ENCODE measurements around the gene CENPM. TPM values are rescaled to one million over a fixed set of nuclear protein-coding genes. Genes with fewer than 3 reads are reported as not detected.

Gene CENPM
- total and polyA plus RNA-seq, 10 of the 15 experiments (the other 5 are each of a cell fraction or from before 2014, with no cell fraction given): 36.7 to 212 (median 74.7) TPM

- H2AFZ ChIP-seq (ENCODE audit: control insufficient read depth, low read depth, low read length): peak overlapping the region; percentile 20; the same call in 1 of the 2 replicates
- RAD21 ChIA-PET (ENCODE audit: unreplicated experiment): interaction anchor here (8.6 kb wide), 1 partner anchor 9 kb away, joined by 408 read pairs; the partner anchor contains the start of gene TNFRSF13C
- DNase-seq (ENCODE audit: low read depth, low spot score): no peak
- WGBS (ENCODE audit: insufficient coverage, insufficient replicate concordance, low lambda C conversion rate, missing lambda C conversion rate): 48% methylated on average over 16 of the region's 16 CpGs
- peak overlapping the region; percentile 34 for H3K9ac ChIP-seq (ENCODE audit: control insufficient read depth, insufficient read depth, low read length)
- H3K9me3 ChIP-seq (replicated peaks; ENCODE audit: control insufficient read depth, insufficient read depth, low read length): no peaks in the 10 kb centered on the region
- no peaks in the 10 kb centered on the region for H4K20me1 ChIP-seq (ENCODE audit: control insufficient read depth, insufficient read depth)
- peak overlapping the region; percentile 45; the same call in 1 of the 2 replicates for H3K4me2 ChIP-seq (ENCODE audit: control insufficient read depth, insufficient read depth)
- ATAC-seq: no peak
- H3K36me3 ChIP-seq (ENCODE audit: control insufficient read depth in 2 of 2, insufficient read depth in 2 of 2, low read length in 1 of 2): peaks cover 3 to 7% of the 10 kb centered on the region in 2 experiments; a peak in 3 of 4 replicates
- H3K4me3 ChIP-seq: no peak overlapping the region
- peak overlapping the region; percentile 84 for H3K27ac ChIP-seq (ENCODE audit: control insufficient read depth, insufficient read depth)
- SMC1A ChIA-PET (ENCODE audit: uncharacterized antibody, unreplicated experiment): interaction anchor here (1.1 to 11.9 kb wide), 5 partner anchors 9 to 71 kb away, joined by 3 to 321 read pairs (median 13); partner anchors contain the start of genes CENPM and TNFRSF13C
- FAIRE-seq: no peak
- no TSS peak for BruUV-seq (replicated peaks)
- CTCF ChIA-PET: interaction anchor here (0.8 to 8.3 kb wide), 4 partner anchors 9 to 237 kb away, joined by 3 to 234 read pairs (median 5); partner anchors contain the start of gene TNFRSF13C
- POLR2A ChIA-PET: interaction anchor here (0.5 to 12.6 kb wide), 3 partner anchors 12 to 81 kb away, joined by 11 to 599 read pairs (median 145); partner anchors contain the start of genes CENPM, SHISA8, SMIM45 and TNFRSF13C
- intact Hi-C loops (cut with micrococcal nuclease; ENCODE audit: unreplicated experiment): no loop called here
- peaks cover 10% of the 10 kb centered on the region for H3K79me2 ChIP-seq (ENCODE audit: control insufficient read depth, insufficient read depth, low read length)
- in situ Hi-C loops (cut with MboI): no loop called here
- H3K27me3 ChIP-seq (replicated peaks in 1 of 2; ENCODE audit: control insufficient read depth in 2 of 2, insufficient read depth in 2 of 2, low read length in 1 of 2): no peaks in the 10 kb centered on the region
- peaks cover 81% of the 10 kb centered on the region for H3K4me1 ChIP-seq (ENCODE audit: control insufficient read depth, insufficient read depth, low read length)
- TF ChIP-seq ZZZ3 (IDR thresholded peaks at IDR 0.05; ENCODE audit: control insufficient read depth, insufficient read length, low read depth) (no peak), RELB (IDR thresholded peaks at IDR 0.05; ENCODE audit: low read depth) (no peak), KAT2A (conservative IDR thresholded peaks at IDR 0.05; ENCODE audit: control insufficient read depth, low read depth, low read length) (no peak), PAX5 (IDR thresholded peaks at IDR 0.05; ENCODE audit: borderline replicate concordance, low read depth, low read length) (no peak), POLR2A (IDR thresholded peaks at IDR 0.05; ENCODE audit: low read depth, low read length) (peak; percentile 47; the same call in 1 of the 2 replicates), MEF2B (IDR thresholded peaks at IDR 0.05; ENCODE audit: partially characterized antibody, poor library complexity, severe bottlenecking) (peak; percentile 84), TCF3 (IDR thresholded peaks at IDR 0.05; ENCODE audit: borderline replicate concordance, insufficient read depth, low read depth, low read length) (no peak), ZNF687 (IDR thresholded peaks at IDR 0.05) (peak; percentile 74; the same call in 1 of the 2 replicates), NR2F1 (conservative IDR thresholded peaks at IDR 0.05) (peak; percentile 84), BRCA1 (IDR thresholded peaks at IDR 0.05; ENCODE audit: low read depth, low read length) (no peak), IKZF1 (conservative IDR thresholded peaks at IDR 0.05) (peak; percentile 33; the same call in 1 of the 2 replicates), MEF2A (IDR thresholded peaks at IDR 0.05; ENCODE audit: insufficient read depth, low read depth, low read length) (no peak), FOXK2 (IDR thresholded peaks at IDR 0.05) (no peak), BHLHE40 (IDR thresholded peaks at IDR 0.05; ENCODE audit: borderline replicate concordance in 1 of 2, low read depth in 2 of 2, low read length in 1 of 2) (peak in 1 of 2 experiments; percentile 47; a peak in 1 of 4 replicates), MTA2 (IDR thresholded peaks at IDR 0.05; ENCODE audit: low read depth) (no peak), EED (IDR thresholded peaks at IDR 0.05; ENCODE audit: low read depth) (peak; percentile 31; the same call in 1 of the 2 replicates), CBFB (IDR thresholded peaks at IDR 0.05; ENCODE audit: low read depth) (no peak)
Measured at GRCh38 chr22:41933411-41934177, 13.4 kb downstream of the CENPM start.

All from GM12878 (cell line).